GM13977 (cell line): Measurements from ENCODE around the gene CD300H.

Experiments used
- DNase-seq: peaks from one replicate; pipeline ENCODE4 v3.0.0; 2012; ENCODE audit warnings: low spot score
- in situ Hi-C: fragments of 300-500 bp; cut with MboI; formaldehyde crosslinking; loops from one replicate; pipeline ENCODE4 v1.12.0; 2022; ENCODE audit warnings: low sequenced_read_pairs, low pct_unique_long_range_greater_than_20kb, mixed read lengths, inconsistent platforms; ENCODE audit not compliant: unreplicated experiment
- TF ChIP-seq, protein P1 (sequence below): IDR thresholded peaks from 2 replicates; pipeline ENCODE4 v1.5.1; 2012; ENCODE audit warnings: mild to moderate bottlenecking, control low read depth; ENCODE audit not compliant: insufficient read depth; ENCODE audit errors: extremely low read depth, missing control alignments

CD300H gene

DNA sequence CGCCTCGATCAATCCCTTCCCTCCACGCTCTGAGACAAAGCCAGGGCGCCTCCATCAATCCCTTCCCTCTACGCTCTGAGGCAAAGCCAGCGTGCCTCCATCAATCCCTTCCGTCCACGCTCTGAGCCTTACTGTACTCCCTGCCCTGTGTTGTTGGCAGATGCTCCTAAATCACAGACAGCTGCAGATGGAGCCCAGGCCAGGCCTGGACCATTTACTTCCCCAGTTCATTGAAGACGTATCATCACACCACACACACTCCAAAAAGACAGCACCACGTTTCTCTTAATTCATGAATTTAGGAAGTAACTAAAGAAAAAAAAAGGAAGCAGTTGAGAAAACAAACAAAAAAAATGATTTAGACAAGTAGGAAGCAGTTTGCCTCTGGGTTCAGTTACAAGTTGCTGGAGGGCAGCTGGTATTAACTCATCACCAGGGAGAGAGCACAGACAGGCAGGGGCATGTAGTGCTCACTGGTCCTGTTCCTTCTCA, 32.2 kb upstream of the CD300H start:
- in situ Hi-C loops = no loop called here
- no peak for DNase-seq
- TF ChIP-seq, protein P1, sequence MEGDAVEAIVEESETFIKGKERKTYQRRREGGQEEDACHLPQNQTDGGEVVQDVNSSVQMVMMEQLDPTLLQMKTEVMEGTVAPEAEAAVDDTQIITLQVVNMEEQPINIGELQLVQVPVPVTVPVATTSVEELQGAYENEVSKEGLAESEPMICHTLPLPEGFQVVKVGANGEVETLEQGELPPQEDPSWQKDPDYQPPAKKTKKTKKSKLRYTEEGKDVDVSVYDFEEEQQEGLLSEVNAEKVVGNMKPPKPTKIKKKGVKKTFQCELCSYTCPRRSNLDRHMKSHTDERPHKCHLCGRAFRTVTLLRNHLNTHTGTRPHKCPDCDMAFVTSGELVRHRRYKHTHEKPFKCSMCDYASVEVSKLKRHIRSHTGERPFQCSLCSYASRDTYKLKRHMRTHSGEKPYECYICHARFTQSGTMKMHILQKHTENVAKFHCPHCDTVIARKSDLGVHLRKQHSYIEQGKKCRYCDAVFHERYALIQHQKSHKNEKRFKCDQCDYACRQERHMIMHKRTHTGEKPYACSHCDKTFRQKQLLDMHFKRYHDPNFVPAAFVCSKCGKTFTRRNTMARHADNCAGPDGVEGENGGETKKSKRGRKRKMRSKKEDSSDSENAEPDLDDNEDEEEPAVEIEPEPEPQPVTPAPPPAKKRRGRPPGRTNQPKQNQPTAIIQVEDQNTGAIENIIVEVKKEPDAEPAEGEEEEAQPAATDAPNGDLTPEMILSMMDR = no peak

- no peak for DNase-seq
- in situ Hi-C loops = no loop called here
Observed at GRCh38 chr17:74599023-74599399, 31.7 kb upstream of the CD300H start.

DNA sequence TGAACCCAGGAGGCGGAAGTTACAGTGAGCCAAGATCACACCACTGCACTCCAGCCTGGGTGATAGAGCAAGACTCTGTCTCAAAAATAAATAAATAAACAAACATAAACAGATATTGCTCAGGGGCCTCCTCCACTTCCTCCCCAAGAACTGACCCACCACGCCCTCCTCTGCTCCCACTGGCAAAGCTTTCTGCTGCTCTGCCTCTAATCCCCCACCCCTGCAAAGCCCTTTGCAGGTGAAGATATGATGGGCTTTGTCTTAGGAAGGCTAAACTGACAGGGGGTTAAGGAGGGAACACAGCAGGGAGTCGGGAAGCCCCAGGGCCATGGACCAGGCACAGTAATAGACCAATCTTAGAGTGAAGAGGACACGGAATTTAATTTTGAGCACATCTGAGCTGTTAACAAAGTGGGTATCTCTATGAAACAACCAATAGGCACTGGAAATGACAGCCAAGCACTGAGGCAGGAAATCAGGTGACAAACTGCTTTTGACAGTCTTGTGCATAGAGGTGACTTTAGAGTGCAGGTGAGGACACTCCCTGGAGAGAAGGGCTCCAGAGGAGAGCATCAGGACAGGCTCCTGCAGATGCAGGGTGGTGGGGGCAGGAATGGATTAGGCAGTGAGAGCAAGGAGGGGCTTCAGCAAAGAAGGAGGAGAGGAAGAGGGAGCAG, 31.2 kb upstream of the CD300H start:
- in situ Hi-C loops = no loop called here
- TF ChIP-seq, protein P1 = no peak
- no peak for DNase-seq

More at GRCh38 chr17:74599023-74599399, 31.7 kb upstream of the CD300H start:
- TF ChIP-seq, protein P1 = no peak

DNA sequence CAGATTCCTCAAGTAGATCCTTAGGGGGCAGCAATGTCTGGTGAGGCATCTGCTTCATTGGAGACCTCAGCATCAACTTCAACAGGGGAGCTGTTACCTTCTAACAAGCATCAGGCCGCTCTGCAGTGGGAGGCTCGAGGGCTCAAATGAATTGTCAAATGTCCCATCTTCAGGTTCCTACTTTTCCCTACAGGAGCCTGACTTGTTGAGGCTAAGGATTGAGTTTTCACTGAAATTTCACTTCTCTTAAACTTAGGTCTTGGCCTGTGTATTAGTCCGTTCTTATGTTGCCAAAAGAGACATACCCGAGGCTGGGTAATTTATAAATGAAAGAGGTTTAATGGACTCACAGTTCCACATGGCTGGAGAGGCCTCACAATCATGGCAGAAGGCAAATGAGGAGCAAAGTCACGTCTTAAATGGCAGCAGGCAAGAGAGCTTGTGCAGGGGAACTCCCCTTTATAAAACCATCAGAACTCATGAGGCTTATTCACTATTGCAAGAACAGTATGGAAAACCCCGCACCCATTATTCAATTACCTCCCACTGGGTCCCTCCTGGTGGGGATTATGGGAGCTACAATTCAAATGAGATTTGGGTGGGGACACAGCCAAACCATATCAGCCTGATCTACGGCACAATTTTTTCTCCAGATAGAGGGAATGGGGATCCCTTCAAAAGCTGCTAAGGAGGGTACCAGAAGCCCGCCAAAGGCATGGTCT, 29.9 kb upstream of the CD300H start:
- in situ Hi-C loops = no loop called here
- DNase-seq = no peak
- TF ChIP-seq, protein P1 = no peak

GRCh38 chr17:74595037-74595750, 27.9 kb upstream of the CD300H start:
- DNase-seq = no peak
- in situ Hi-C loops = no loop called here
- TF ChIP-seq, protein P1 = no peak

DNA sequence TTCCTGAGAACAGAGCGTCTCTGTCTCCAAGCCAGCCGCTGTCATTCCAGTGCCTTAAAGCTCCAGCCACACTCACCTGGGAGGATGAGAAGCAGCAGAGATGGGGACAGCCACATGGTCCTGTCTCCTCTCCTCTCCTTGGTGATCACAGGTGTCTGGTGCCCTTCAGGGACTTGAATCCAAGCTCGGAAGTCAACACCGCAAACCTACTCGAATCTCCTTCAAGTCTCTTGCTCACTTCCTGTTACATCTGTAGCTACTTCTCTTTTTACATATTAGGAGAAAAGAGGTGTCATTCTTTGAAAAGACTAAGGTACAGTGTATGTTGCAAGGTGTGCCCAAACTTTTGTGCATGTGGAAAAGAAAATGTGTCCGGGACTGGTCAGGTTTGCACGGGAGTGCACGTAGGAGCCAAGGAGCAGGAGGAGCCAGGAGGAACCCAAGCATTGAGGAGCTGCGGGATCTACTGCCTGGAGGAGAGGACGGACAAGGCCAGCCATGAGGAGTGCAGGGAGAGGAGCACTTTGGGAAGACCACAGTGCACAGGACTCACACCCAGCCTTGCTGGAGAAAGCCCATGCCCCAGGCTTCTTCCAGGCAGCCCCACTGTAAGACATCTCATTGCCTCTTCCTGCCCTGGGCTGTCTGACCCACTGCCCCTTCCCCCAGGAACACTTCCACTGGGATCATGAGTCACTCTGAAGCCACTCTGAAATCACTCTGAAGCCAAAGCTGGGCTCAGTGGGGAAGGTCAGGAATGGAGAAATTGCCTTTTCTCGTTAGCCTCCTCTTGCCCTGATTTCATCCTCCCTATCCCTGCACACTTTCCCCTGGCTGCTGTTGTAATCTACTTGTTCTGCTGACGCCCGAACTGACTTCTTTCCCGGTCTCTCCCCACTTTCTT, 25.0 kb upstream of the CD300H start, which contains the start of gene CD300LD:
Gene CD300LD, minus strand, starts transcription at position 197 of the 904 bp plus-strand sequence. Its CDS starts 81 bp downstream, at position 116.
- no peak for DNase-seq
- TF ChIP-seq, protein P1 = no peak
- in situ Hi-C loops = no loop called here
